ENCODE results near the gene CPM. TPM values are rescaled to one million over a fixed set of nuclear protein-coding genes. Genes with fewer than 3 reads are reported as not detected.

The CPM gene
- total and polyA plus RNA-seq, 8 donors, result 5.7 to 103 (median 45.8) TPM

- H3K27ac ChIP-seq, result peak overlapping the region in 4 of 5 donors; percentile 18 to 64 (median 27)
- H3K4me3 ChIP-seq, result no peak overlapping the region
- no peaks in the 10 kb centered on the region for H3K36me3 ChIP-seq
- H3K4me1 ChIP-seq, result peaks cover 0 to 16% (median 15%) of the 10 kb centered on the region in 4 donors
- WGBS, 5 donors, result 31 to 61% (median 50%) methylated on average over 3 of the region's 3 CpGs
- DNase-seq, result no peak
- H3K27me3 ChIP-seq, result no peaks in the 10 kb centered on the region
- H3K9me3 ChIP-seq, result no peaks in the 10 kb centered on the region
- intact Hi-C loops (cut with DNase I; ENCODE audit: low total_unique reads), result no loop called here
- no peak for TF ChIP-seq POLR2AphosphoS5 (IDR thresholded peaks at IDR 0.05)
- TF ChIP-seq EP300 (IDR thresholded peaks at IDR 0.05), result no peak
- TF ChIP-seq CTCF (IDR thresholded peaks at IDR 0.05), result no peak
- no peak for TF ChIP-seq POLR2A (IDR thresholded peaks at IDR 0.05)
Observed at GRCh38 chr12:68975811-68976210, 42.8 kb upstream of the CPM start.

GRCh38 chr12:68972595-68972994, 39.6 kb upstream of the CPM start:
- TF ChIP-seq CTCF (IDR thresholded peaks at IDR 0.05) (no peak), POLR2AphosphoS5 (IDR thresholded peaks at IDR 0.05) (no peak), POLR2A (IDR thresholded peaks at IDR 0.05) (no peak), EP300 (IDR thresholded peaks at IDR 0.05) (no peak)
- no peaks in the 10 kb centered on the region for H3K36me3 ChIP-seq
- intact Hi-C loops (cut with DNase I; ENCODE audit: low total_unique reads), result no loop called here
- peaks cover 0 to 10% (median 8%) of the 10 kb centered on the region in 4 donors for H3K4me1 ChIP-seq
- no peaks in the 10 kb centered on the region for H3K27me3 ChIP-seq
- H3K9me3 ChIP-seq, result no peaks in the 10 kb centered on the region
- no peak overlapping the region for H3K27ac ChIP-seq
- WGBS, 5 donors, result 55 to 68% (median 60%) methylated on average over 2 of the region's 2 CpGs
- no peak for DNase-seq
- H3K4me3 ChIP-seq, result no peak overlapping the region

GRCh38 chr12:68971404-68971803, 38.4 kb upstream of the CPM start:
- Histone ChIP-seq H3K4me3 (no peak overlapping the region), H3K4me1 (peaks cover 0 to 4% (median 0%) of the 10 kb centered on the region in 4 donors), H3K27me3 (no peaks in the 10 kb centered on the region), H3K27ac (no peak overlapping the region), H3K36me3 (no peaks in the 10 kb centered on the region), H3K9me3 (no peaks in the 10 kb centered on the region)
- whole genome bisulfite sequencing, 5 donors, result 85 to 94% (median 91%) methylated on average over 8 of the region's 8 CpGs
- no peak for DNase-seq
- TF ChIP-seq EP300 (IDR thresholded peaks at IDR 0.05) (no peak), CTCF (IDR thresholded peaks at IDR 0.05) (no peak)
- intact Hi-C loops (cut with DNase I; ENCODE audit: low total_unique reads), result no loop called here

- no peak for DNase-seq
- Histone ChIP-seq H3K9me3 (no peaks in the 10 kb centered on the region), H3K27ac (no peak overlapping the region), H3K36me3 (no peaks in the 10 kb centered on the region), H3K4me3 (no peak overlapping the region), H3K4me1 (peaks cover 0 to 3% (median 0%) of the 10 kb centered on the region in 4 donors), H3K27me3 (no peaks in the 10 kb centered on the region)
- 89 to 97% (median 94%) methylated on average over 1 of the region's 1 CpG for WGBS, 5 donors
- no peak for TF ChIP-seq POLR2AphosphoS5 (IDR thresholded peaks at IDR 0.05)
- TF ChIP-seq POLR2A (IDR thresholded peaks at IDR 0.05), result no peak
- no peak for TF ChIP-seq EP300 (IDR thresholded peaks at IDR 0.05)
- no peak for TF ChIP-seq CTCF (IDR thresholded peaks at IDR 0.05)
- intact Hi-C loops (cut with DNase I; ENCODE audit: low total_unique reads), result no loop called here
Observed at GRCh38 chr12:68970951-68971350, 38.0 kb upstream of the CPM start.
